ENCODE measurements around the gene GYS1.
"Not testable (repeated sequence)": the region's sequence is repeated elsewhere in the genome, so short reads cannot be mapped to it uniquely, and the experiment has no call there.

GRCh38 chr19:49038557-49039276 is 45.6 kb upstream of the GYS1 start:
- not testable (repeated sequence) for TF ChIP-seq EZH2 (IDR thresholded peaks at IDR 0.05; ENCODE audit: borderline replicate concordance, low read length); CTCF (IDR thresholded peaks at IDR 0.05; ENCODE audit: low read length)
